CD4-positive, alpha-beta memory T cell (primary cell): ENCODE results near the gene PHTF1. TPM values are rescaled to one million over a fixed set of nuclear protein-coding genes. Genes with fewer than 3 reads are reported as not detected.

Experiments used
- CTCF ChIA-PET: fragments of 350-600 bp; sonication (Branson Sonifier 250); formaldehyde crosslinking; loops from one replicate; lab custom pipeline; 2021; ENCODE audit warnings: inconsistent platforms; ENCODE audit not compliant: partially characterized antibody; lab: Charles Lee
- POLR2A ChIA-PET: fragments of 350-600 bp; sonication (Branson Sonifier 250); formaldehyde crosslinking; loops from one replicate; lab custom pipeline; 2021; ENCODE audit not compliant: partially characterized antibody; lab: Charles Lee
- DNase-seq, 5 donors: peaks; one replicate each; pipeline versions ENCODE4 v3.0.0 to v3.0.0-alpha.2; 2020 to 2022; ENCODE audit warnings: mixed read lengths in 1 of 5
- H3K27ac ChIP-seq: one replicate; pipeline ENCODE4 v1.7.0; 2013; ENCODE audit warnings: low read depth, low read length
- H3K27me3 ChIP-seq: 2 replicates; pipeline ENCODE4 v1.7.0; 2013; ENCODE audit warnings: mild to moderate bottlenecking, low read length, moderate library complexity; ENCODE audit not compliant: insufficient read depth
- H3K36me3 ChIP-seq: 2 replicates; pipeline ENCODE4 v1.7.0; 2013; ENCODE audit warnings: mild to moderate bottlenecking, low read length, moderate library complexity; ENCODE audit not compliant: insufficient read depth
- H3K4me1 ChIP-seq: 2 replicates; pipeline ENCODE4 v1.7.0; 2013; ENCODE audit warnings: mild to moderate bottlenecking, low read length, moderate library complexity; ENCODE audit not compliant: insufficient read depth
- H3K4me3 ChIP-seq, 2 donors: one replicate each; pipeline ENCODE4 v1.7.0; 2013; ENCODE audit warnings: low read length in 2 of 2, mild to moderate bottlenecking in 1 of 2
- H3K9me3 ChIP-seq, 2 donors: one replicate each; pipeline ENCODE4 v1.7.0; 2013; ENCODE audit warnings: low read length in 2 of 2, control low read depth in 1 of 2; ENCODE audit not compliant: control insufficient read depth in 1 of 2
- H3K27ac Mint-ChIP-seq, 7 donors: one replicate each; pipeline ENCODE4 v1.8.0; 2020 to 2021; ENCODE audit warnings: mixed read lengths in 7 of 7, mild to moderate bottlenecking in 6 of 7, inconsistent platforms in 3 of 7, moderate library complexity in 3 of 7
- H3K27me3 Mint-ChIP-seq, 2 donors: one replicate each; pipeline ENCODE4 v1.8.0; 2020 to 2021; ENCODE audit warnings: mixed read lengths in 2 of 2
- H3K36me3 Mint-ChIP-seq, 2 donors: one replicate each; pipeline ENCODE4 v1.8.0; 2020 to 2021; ENCODE audit warnings: mixed read lengths in 2 of 2, inconsistent platforms in 1 of 2, mild to moderate bottlenecking in 1 of 2
- H3K4me1 Mint-ChIP-seq, 4 donors: one replicate each; pipeline ENCODE4 v1.8.0; 2020 to 2021; ENCODE audit warnings: mixed read lengths in 4 of 4, mild to moderate bottlenecking in 1 of 4
- H3K4me3 Mint-ChIP-seq, 8 donors: one replicate each; pipeline ENCODE4 v1.8.0; 2020 to 2021; ENCODE audit warnings: mixed read lengths in 8 of 8, mild to moderate bottlenecking in 7 of 8, moderate library complexity in 6 of 8, inconsistent platforms in 3 of 8
- H3K9me3 Mint-ChIP-seq, 8 donors: one replicate each; pipeline ENCODE4 v1.8.0; 2020 to 2021; ENCODE audit warnings: mixed read lengths in 8 of 8, mild to moderate bottlenecking in 5 of 8, inconsistent platforms in 3 of 8, moderate library complexity in 1 of 8
- intact Hi-C: fragments of 100-400 bp; cut with micrococcal nuclease; formaldehyde crosslinking; loops from one replicate; pipeline ENCODE4 v1.15.1; 2023
- polyA plus RNA-seq, 2 donors: library from polyadenylated mRNA; unstranded; fragments of 300-500 nt; fragmentation: Illumina TruSeq; gene quantifications; one replicate each; pipeline ENCODE4 v1.2.3, GENCODE V29; 2021
- total RNA-seq, 2 experiments: library from RNA; stranded (reverse); gene quantifications; one replicate each; pipeline ENCODE4 v1.2.3, GENCODE V29; 2021

PHTF1 gene
- total and polyA plus RNA-seq, 4 experiments from 2014 or later = 7.2 to 9.8 (median 9.1) TPM

DNA sequence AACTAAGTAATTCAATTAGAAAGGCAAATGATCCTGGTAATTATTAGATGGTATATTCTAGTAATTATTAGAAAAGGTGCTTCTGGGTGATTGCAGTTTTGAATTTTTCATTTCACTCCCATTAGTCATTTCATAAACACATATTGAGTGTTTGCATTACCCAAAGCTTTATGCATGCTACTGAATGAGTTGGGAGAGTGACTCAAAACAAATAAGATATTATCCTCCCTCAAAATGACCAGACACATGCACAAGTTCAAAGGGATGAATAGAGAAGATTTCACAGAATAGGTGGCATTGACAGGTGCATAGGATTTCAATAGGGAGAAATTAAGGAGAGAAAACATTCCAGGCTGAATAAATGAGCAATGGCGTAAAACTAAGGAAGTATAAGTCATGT lies 84.7 kb downstream of the PHTF1 start:
- H3K9me3 Mint-ChIP-seq = no peaks in the 10 kb centered on the region
- Histone ChIP-seq H3K4me1 (no peaks in the 10 kb centered on the region), H3K36me3 (no peaks in the 10 kb centered on the region), H3K4me3 (no peak overlapping the region), H3K27me3 (no peaks in the 10 kb centered on the region), H3K9me3 (no peaks in the 10 kb centered on the region), H3K27ac (no peak overlapping the region)
- intact Hi-C loops = no loop called here
- POLR2A ChIA-PET = no interaction called here
- H3K4me3 Mint-ChIP-seq = no peak overlapping the region
- no peak overlapping the region for H3K27ac Mint-ChIP-seq
- no peaks in the 10 kb centered on the region for H3K4me1 Mint-ChIP-seq
- no peaks in the 10 kb centered on the region for H3K36me3 Mint-ChIP-seq
- CTCF ChIA-PET = no interaction called here
- no peak for DNase-seq
- H3K27me3 Mint-ChIP-seq = no peaks in the 10 kb centered on the region

DNA sequence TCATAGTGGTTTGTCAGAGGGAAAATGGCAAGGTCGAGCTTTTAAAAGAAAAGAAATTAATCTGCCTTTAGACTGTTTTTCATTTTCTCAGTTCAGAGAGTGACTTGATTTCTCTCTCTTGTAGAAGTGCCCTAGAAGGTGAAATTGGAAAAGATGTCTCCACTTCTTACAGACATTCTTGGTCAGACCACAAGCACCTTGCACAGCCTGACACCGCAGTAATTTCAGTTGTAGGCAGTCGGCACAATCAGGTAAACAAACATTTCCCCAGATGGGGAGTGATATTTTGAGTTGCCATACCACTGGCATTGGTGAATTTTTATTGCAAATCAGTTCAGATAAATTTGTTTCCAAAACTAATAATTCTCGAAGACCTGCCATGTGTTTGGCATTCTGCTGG lies 86.8 kb downstream of the PHTF1 start:
- H3K36me3 ChIP-seq = no peaks in the 10 kb centered on the region
- Mint-ChIP-seq H3K27ac (no peak overlapping the region), H3K4me1 (no peaks in the 10 kb centered on the region), H3K27me3 (no peaks in the 10 kb centered on the region), H3K4me3 (no peak overlapping the region), H3K36me3 (peaks cover 0 to 5% of the 10 kb centered on the region in 2 donors), H3K9me3 (no peaks in the 10 kb centered on the region)
- ChIA-PET CTCF (interaction anchor here (1.3 kb wide), 1 partner anchor 600 kb away, joined by 3 read pairs; no protein-coding TSS in a partner anchor), POLR2A (interaction anchor here (0.5 kb wide), 1 partner anchor 67 kb away, joined by 5 read pairs; no protein-coding TSS in a partner anchor)
- no peaks in the 10 kb centered on the region for H3K27me3 ChIP-seq
- intact Hi-C loops = no loop called here
- no peak for DNase-seq
- no peaks in the 10 kb centered on the region for H3K4me1 ChIP-seq
- H3K9me3 ChIP-seq = no peaks in the 10 kb centered on the region
- H3K4me3 ChIP-seq = no peak overlapping the region
- H3K27ac ChIP-seq = no peak overlapping the region

DNA sequence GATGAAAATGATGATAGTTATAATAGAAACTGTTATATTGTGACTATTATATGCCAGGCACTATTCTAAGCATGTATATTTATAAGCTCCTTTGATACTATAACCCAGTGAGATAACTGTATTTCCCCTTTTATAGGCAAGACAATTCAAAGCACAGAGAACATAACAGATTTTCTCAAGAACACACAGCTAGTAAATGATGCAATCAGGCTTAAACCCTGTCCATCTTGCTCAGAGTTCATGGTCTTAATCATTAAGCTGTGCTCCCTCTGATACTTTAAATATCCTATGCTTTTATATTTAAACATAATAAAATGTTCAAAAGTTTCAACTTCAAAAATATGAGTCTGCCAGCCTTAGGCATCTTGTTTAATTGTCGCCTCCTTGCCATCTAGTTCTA lies 88.6 kb downstream of the PHTF1 start:
- Mint-ChIP-seq H3K36me3 (peaks cover 4 to 14% of the 10 kb centered on the region in 2 donors), H3K4me1 (no peaks in the 10 kb centered on the region), H3K27ac (no peak overlapping the region), H3K27me3 (no peaks in the 10 kb centered on the region), H3K4me3 (no peak overlapping the region), H3K9me3 (no peaks in the 10 kb centered on the region)
- H3K4me1 ChIP-seq = no peaks in the 10 kb centered on the region
- H3K27me3 ChIP-seq = no peaks in the 10 kb centered on the region
- intact Hi-C loops = no loop called here
- DNase-seq = no peak
- ChIA-PET CTCF (interaction anchor here (0.8 to 1.3 kb wide), 2 partner anchors 14 to 530 kb away, joined by 3 to 4 read pairs; no protein-coding TSS in a partner anchor), POLR2A (no interaction called here)
- H3K4me3 ChIP-seq = no peak overlapping the region
- no peaks in the 10 kb centered on the region for H3K36me3 ChIP-seq
- no peak overlapping the region for H3K27ac ChIP-seq
- H3K9me3 ChIP-seq = no peaks in the 10 kb centered on the region

DNA sequence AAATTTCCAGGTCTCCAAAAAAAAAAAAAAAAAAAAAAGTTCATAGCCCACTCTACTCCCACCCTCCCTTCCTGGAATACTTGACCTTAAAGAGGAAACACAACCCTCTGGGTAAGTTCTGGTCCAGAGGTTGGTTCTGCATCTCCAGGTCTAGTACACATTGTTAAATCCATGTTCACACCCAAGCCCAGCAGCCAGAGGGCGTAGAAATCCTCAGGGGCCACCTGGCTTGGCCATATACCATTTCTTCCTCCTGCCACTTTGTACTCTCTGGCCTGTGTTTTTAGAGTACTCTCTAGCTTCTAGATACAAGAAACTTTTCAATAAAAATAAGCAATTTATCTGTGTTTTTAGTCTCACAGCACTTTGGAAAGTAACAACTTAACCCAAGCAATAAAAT lies 89.3 kb downstream of the PHTF1 start:
- Mint-ChIP-seq H3K9me3 (no peaks in the 10 kb centered on the region), H3K27ac (no peak overlapping the region), H3K27me3 (no peaks in the 10 kb centered on the region), H3K36me3 (peaks cover 4 to 14% of the 10 kb centered on the region in 2 donors), H3K4me1 (no peaks in the 10 kb centered on the region), H3K4me3 (no peak overlapping the region)
- ChIA-PET CTCF (interaction anchor here (0.7 to 1.3 kb wide), 2 partner anchors 86 to 529 kb away, joined by 3 to 4 read pairs; no protein-coding TSS in a partner anchor), POLR2A (no interaction called here)
- H3K4me3 ChIP-seq = no peak overlapping the region
- no peaks in the 10 kb centered on the region for H3K27me3 ChIP-seq
- DNase-seq = no peak
- no peak overlapping the region for H3K27ac ChIP-seq
- no peaks in the 10 kb centered on the region for H3K36me3 ChIP-seq
- intact Hi-C loops = no loop called here
- no peaks in the 10 kb centered on the region for H3K4me1 ChIP-seq
- no peaks in the 10 kb centered on the region for H3K9me3 ChIP-seq

DNA sequence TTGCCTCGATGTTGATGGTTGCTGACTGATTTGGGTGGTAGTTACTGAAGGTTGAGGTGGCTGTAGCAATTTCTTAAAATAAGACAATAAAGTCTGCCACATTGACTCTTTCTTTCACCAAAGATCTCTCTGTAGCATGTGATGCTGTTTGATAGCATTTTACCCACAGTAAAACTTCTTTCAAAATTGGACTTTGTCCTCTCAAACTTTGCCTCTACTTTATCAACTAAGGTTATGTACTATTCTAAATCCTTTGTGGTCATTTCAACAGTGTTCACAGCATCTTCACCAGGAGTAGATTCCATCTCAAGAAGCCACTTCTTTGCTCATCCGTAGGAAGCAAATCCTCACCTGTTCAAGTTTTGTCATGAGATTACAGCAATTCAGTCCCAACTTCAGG lies 93.2 kb downstream of the PHTF1 start:
- no peak overlapping the region for H3K27ac Mint-ChIP-seq

DNA sequence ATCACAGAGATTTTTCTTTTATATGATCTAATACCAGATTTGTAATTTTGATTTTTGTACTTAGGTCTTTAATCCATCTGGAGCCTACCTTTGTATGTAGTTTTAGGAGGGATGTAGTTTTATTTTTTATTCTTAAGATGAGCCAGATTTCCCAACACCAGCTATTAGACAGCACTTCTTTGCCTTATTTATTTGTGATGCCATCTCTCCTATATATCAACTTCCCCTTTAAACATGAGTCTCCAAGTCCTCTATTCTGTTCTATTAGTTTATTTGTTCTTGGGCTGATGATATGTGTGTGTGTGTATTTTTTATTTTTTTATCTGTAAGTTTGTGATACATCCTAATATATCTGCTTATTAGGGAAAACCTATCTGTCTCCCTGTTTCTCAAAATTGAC lies 94.2 kb downstream of the PHTF1 start:
- CTCF ChIA-PET = interaction anchor here (1.2 kb wide), 1 partner anchor 11 kb away, joined by 3 read pairs; no protein-coding TSS in a partner anchor
- intact Hi-C loops = no loop called here
- Histone ChIP-seq H3K4me3 (no peak overlapping the region), H3K9me3 (no peaks in the 10 kb centered on the region), H3K4me1 (no peaks in the 10 kb centered on the region), H3K27ac (no peak overlapping the region), H3K27me3 (no peaks in the 10 kb centered on the region), H3K36me3 (no peaks in the 10 kb centered on the region)
- H3K9me3 Mint-ChIP-seq = no peaks in the 10 kb centered on the region
- H3K27ac Mint-ChIP-seq = no peak overlapping the region
- POLR2A ChIA-PET = no interaction called here
- peaks cover 6 to 18% of the 10 kb centered on the region in 2 donors for H3K36me3 Mint-ChIP-seq
- DNase-seq = no peak
- no peaks in the 10 kb centered on the region for H3K27me3 Mint-ChIP-seq
- H3K4me1 Mint-ChIP-seq = no peaks in the 10 kb centered on the region
- H3K4me3 Mint-ChIP-seq = no peak overlapping the region

More for the DNA sequence above, 93.2 kb downstream of the PHTF1 start:
- Histone ChIP-seq H3K4me1 (no peaks in the 10 kb centered on the region), H3K4me3 (no peak overlapping the region), H3K27me3 (no peaks in the 10 kb centered on the region), H3K27ac (no peak overlapping the region), H3K36me3 (no peaks in the 10 kb centered on the region), H3K9me3 (no peaks in the 10 kb centered on the region)
- Mint-ChIP-seq H3K27me3 (no peaks in the 10 kb centered on the region), H3K4me1 (no peaks in the 10 kb centered on the region), H3K9me3 (no peaks in the 10 kb centered on the region), H3K36me3 (peaks cover 4 to 14% of the 10 kb centered on the region in 2 donors), H3K4me3 (no peak overlapping the region)
- ChIA-PET CTCF (interaction anchor here (1.2 kb wide), 2 partner anchors 10 kb away, joined by 3 read pairs; no protein-coding TSS in a partner anchor), POLR2A (no interaction called here)
- intact Hi-C loops = no loop called here
- DNase-seq = no peak

DNA sequence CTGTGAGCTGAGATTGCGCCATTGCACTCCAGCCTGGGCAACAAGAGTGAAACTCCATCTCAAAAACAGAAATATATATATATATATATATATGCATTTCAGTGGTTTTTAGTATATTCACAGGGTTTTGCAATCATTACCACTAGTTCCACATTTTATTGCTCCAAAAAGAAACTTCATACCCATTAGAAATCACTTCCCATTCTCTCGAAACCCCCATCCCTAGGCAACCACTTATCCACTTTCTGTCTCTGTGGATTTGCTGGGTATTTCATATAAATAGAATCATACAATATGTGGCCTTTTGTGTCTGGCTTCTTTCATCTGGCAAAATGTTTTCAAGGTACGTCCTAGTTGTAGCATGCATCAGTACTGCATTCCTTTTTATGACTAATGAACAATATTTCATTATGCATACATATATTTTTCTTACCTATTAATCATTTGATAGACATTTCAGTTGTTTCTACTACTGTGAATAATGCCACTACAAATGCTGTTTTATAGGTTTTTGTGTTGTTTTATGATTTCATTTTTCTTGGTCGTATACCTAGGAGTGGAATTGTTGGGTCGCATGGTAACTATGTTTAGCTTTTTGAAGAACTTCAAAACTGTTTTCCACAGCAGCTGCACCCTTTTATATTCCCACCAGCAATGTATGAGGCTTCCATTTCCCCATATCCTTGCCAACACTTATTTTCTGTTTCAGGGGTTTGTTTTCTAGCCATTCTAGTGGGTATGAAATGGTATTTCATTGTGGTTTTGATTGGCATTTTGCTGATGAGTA lies 95.9 kb downstream of the PHTF1 start:
- Histone ChIP-seq H3K27me3 (no peaks in the 10 kb centered on the region), H3K4me3 (no peak overlapping the region), H3K4me1 (no peaks in the 10 kb centered on the region), H3K36me3 (no peaks in the 10 kb centered on the region), H3K27ac (no peak overlapping the region), H3K9me3 (no peaks in the 10 kb centered on the region)
- no peak for DNase-seq
- Mint-ChIP-seq H3K36me3 (peaks cover 16 to 24% of the 10 kb centered on the region in 2 donors), H3K4me3 (no peak overlapping the region), H3K27me3 (no peaks in the 10 kb centered on the region), H3K4me1 (peaks cover 0 to 1% (median 0%) of the 10 kb centered on the region in 4 donors), H3K9me3 (no peaks in the 10 kb centered on the region), H3K27ac (no peak overlapping the region)
- intact Hi-C loops = no loop called here
- POLR2A ChIA-PET = no interaction called here
- CTCF ChIA-PET = no interaction called here
